Ramos (cell line): Measurements from ENCODE around the gene AGAP2.

Experiments used
- in situ Hi-C: fragments of 300-500 bp; cut with MboI; formaldehyde crosslinking; loops from one replicate; pipeline ENCODE4 v1.14.3; 2022; ENCODE audit warnings: low sequenced_read_pairs; ENCODE audit not compliant: unreplicated experiment

Gene AGAP2

DNA sequence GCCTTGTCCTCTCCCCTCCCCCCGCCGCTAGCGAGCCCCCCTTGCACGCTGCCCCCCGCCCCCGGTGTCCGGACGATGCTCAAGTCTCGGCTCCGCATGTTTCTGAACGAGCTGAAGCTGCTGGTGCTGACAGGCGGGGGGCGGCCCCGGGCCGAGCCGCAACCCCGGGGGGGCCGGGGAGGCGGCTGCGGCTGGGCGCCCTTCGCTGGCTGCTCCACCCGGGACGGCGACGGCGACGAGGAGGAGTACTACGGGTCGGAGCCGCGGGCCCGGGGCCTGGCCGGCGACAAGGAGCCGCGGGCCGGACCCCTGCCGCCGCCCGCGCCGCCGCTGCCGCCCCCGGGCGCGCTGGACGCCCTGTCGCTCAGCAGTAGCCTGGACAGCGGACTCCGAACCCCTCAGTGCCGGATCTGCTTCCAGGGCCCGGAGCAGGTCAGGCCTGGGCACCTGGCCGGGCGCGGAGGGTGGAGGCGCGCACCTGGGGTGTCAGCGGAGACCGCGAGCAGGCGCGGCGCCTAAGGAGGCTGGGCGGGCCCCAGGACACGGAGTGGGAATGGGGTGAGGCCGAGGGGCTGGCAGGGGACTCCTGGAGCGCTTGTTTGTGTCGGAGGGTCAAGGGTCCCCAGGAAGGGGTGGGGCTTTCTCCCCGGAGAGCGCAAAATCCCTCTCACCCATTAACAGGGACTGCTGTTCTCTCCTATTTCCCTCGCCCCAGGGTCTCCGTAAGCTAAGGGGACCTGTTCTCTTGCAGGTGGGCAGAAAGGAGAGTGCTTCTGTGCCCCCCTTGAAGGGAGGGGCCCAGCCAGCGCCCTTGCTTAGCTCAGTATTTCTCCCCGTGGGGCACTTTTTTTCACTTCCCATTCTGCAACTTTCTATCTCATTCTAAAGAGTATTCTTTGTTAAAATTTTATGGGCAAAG is 17.2 kb upstream of the AGAP2 start:
- in situ Hi-C loops, result loop anchor here (25.0 kb wide), 1 partner anchor 518 kb away; the partner anchor contains the start of gene SHMT2

DNA sequence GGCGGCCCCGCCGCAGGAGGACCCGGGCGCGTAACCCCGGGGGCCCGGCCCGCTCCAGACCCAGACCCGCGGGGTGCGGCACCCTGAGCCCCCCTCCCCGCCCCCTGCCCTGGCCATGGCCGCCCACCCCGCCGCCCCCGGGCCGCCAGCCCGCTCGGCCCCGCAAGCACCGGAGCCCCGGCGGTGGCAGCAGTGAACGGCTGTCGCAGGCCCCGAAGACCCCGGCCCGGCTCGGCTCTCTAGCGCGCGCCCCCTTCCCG is 16.6 kb upstream of the AGAP2 start:
- in situ Hi-C loops, result loop anchor here (25.0 kb wide), 1 partner anchor 518 kb away; the partner anchor contains the start of gene SHMT2

DNA sequence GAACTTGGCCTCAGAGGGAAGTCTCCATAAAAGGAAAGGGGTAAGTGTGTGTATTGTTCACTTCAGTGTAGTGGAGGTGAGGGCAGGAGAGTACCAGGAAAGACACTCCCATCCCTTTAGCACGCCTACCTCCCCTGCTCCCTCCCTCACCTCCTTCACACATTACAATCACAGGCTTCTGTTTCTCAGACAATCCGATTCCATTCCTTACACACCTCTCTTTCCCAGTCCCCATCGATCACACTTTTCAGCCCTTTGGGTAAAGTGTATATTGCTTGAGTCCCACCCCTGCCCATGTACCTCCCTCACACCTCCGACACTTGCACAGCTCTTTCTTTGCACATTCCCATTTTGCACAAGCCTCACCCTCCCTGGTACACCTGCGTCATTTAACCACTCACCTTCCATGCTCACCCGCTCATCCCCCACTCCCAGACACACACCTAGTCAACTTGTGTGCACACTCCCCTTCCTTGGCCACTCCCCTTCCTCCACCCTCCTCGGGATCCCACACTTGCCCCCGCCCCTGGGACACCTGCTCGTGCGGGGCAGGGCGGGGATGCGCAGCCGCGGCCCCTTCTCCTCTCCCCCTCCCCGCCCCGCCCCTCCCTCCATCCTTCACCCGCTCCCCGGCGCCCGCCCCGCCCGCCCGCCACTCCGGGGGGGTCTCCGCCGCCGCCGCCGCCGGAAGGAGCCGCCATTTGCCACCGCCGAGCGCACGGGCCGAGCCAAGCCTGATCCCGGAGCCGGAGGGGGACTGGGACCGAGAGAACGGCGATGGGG is 16.1 kb upstream of the AGAP2 start, which contains the start of gene MARCHF9:
Gene MARCHF9 (plus strand): TSS at position 693 of the 783 bp plus-strand sequence. CDS start 426 bp downstream, outside the sequence.
- in situ Hi-C loops, result loop anchor here (25.0 kb wide), 1 partner anchor 517 kb away; the partner anchor contains the start of gene SHMT2

- in situ Hi-C loops, result loop anchor here (25.0 kb wide), 1 partner anchor 517 kb away; the partner anchor contains the start of gene SHMT2
These were observed 15.3 kb upstream of the AGAP2 start for GRCh38 chr12:57753756-57754337.

DNA sequence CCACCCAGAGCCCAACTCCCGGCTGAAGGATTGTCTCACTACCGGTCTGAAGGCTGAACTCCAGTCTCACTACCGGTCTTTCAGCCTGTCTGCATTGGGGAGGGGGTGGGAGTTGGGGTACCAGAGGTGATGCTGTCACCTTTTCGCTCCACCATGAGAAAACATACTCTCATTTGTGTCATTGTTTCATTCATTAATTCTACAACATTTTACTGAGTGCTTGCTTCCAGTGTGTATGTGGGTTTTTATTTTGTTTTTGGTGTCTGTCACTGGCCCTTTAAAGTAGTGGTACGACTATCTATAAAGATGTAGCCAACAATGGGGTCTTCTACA is 14.1 kb upstream of the AGAP2 start:
- in situ Hi-C loops, result loop anchor here (25.0 kb wide), 1 partner anchor 515 kb away; the partner anchor contains the start of gene SHMT2

DNA sequence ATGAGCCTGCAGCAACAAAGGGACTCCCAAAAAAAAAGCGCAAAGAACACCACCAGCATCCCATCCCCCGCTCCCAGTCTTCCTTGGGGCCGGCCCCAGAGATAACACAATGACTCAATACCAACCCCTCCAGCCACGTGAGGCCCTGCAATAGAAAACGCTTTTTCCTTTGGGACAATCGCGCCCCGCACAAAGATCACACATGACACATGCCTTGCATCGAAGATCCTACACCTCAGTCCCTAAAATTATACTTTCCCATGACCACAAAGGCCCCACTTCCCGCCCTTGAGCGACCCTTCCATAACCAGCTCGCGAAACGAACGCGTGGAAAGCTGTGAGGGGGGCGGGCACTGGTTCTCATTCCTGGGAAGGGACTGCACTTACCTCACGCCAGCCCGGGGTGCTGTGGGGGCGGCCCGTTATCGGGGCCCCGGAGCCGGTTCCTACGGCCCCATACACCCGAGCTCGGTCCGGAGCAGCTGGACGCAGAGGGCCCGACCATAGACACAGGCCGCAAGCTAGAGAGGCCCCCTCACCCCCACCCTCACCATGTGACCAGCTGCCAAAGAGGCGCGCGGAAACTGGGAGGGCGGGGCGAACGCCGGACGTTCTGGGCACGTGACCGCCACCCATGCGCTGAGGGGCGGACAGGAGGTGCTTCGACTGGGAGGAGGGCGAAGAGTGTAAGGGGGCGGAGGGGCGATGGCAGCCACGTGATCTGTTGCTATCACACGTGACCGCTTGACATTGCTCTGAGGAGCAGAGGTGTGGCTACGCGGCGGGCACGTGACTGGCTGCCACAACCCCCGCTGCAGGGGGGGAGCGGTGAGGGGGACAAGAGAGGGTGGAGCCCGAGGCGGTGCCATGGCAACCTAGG is 13.5 kb upstream of the AGAP2 start, which contains the start of gene CDK4:
Gene CDK4 (minus strand): TSS at position 523 of the 880 bp plus-strand sequence. CDS start 593 bp downstream, outside the sequence.
- in situ Hi-C loops, result loop anchor here (25.0 kb wide), 1 partner anchor 515 kb away; the partner anchor contains the start of gene SHMT2

DNA sequence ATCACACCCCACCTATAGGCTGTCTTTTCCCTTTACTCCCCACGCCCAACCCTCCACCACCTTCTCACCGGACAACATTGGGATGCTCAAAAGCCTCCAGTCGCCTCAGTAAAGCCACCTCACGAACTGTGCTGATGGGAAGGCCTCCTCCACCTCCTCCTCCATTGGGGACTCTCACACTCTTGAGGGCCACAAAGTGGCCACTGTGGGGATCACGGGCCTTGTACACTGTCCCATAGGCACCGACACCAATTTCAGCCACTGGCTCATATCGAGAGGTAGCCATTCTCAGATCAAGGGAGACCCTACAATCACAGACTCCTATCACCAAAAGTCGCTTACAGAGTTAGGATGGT is 12.9 kb upstream of the AGAP2 start:
- in situ Hi-C loops, result loop anchor here (25.0 kb wide), 1 partner anchor 514 kb away; the partner anchor contains the start of gene SHMT2

DNA sequence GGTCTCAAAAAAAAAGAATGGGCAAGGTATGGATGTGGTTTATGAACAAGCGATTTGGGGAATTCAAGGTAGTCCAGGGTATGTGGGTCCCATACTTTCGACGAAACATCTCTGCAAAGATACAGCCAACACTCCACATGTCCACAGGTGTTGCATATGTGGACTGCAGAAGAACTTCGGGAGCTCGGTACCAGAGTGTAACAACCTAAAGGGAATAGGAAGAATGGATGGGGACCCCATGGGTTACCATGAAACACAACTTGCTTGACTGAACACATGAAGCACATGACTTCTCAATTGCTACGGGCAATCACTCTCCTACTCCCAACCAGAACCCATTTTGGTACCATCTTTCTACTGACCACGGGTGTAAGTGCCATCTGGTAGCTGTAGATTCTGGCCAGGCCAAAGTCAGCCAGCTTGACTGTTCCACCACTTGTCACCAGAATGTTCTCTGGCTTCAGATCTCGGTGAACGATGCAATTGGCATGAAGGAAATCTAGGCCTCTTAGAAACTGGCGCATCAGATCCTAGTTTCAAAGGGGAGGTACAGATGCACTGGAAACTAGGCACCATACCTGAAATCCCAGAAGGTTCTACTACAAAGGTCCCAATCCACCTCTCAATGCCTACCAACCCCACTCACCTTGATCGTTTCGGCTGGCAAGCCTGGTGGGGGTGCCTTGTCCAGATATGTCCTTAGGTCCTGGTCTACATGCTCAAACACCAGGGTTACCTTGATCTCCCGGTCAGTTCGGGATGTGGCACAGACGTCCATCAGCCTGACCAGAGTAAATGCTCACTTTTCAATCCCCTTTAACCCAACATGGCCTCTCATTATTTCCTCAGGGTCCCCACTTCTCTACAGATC is 12.3 kb upstream of the AGAP2 start:
- in situ Hi-C loops, result loop anchor here (25.0 kb wide), 1 partner anchor 513 kb away; the partner anchor contains the start of gene SHMT2

GRCh38 chr12:57749061-57749460 is 10.5 kb upstream of the AGAP2 start:
- in situ Hi-C loops, result no loop called here

- in situ Hi-C loops, result no loop called here
These were observed 7.5 kb upstream of the AGAP2 start for GRCh38 chr12:57746025-57746424.

DNA sequence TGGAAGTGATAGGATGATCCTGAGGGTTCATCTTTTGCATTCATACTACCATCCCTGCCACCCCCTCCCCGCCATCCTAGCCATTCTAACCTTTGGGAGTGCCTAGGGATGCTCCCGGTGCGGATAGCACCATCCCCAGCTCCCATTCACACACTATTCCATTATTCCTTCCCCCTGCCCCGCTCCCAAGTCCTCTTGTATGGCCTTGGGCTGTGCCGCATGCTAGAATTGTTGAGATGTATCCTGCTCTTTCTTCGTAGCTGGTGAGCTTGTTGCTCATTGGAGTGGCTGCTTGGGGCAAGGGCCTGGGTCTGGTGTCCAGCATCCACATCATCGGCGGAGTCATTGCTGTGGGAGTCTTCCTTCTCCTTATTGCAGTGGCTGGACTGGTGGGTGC is 6.9 kb upstream of the AGAP2 start:
- in situ Hi-C loops, result no loop called here

GRCh38 chr12:57744777-57745484 is 6.4 kb upstream of the AGAP2 start, which contains the start of gene TSPAN31:
TSPAN31 (plus strand) TSS chr12:57745039; CDS start chr12:57745155, 116 bp downstream.
- in situ Hi-C loops, result no loop called here

DNA sequence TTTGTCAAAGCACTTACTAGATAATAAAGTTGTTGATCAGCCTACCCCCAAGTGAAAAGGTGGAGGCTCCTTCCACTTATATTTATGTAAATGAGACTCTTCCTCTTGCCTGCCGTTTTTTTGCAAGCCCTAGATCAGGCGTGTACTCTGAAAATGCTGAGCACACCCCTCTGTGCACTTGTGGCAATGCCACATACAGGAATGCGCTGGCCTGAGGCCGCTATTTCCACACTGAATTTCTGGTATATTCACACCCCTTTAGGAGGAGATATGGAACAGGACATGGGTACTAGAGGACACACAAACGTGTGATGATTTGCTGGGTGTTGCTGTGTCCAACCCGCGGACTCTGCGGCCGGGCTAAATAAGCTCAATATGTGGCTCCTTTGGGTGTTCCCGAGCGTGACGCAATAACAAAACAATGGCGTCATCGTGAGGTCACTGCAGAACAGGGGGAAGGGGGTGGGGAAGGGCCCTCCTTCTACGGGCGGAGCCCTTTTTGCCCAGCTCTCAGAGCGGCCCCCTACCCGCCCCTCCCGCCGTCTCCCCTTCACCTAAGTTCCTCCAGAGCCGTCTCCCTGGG is 5.7 kb upstream of the AGAP2 start:
- in situ Hi-C loops, result no loop called here

DNA sequence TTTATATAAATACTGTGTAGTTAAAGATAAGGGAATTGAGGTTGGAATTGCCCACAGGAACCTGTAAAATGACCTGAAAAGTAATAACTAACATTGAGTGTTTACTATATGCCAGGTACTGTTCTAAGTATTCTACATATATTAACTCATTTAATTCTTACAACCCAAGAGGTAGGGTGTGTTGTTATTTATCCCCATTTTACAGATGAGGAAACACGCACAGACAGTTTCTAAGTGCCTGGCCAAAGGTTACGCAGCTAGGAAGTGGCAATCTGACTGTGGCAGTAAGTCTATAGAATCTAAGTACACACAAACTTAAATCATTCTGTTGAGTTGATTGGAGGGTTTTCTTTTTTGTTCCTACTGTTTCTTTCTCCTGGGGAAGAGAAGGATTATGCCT is 5.2 kb upstream of the AGAP2 start:
- in situ Hi-C loops, result no loop called here

- in situ Hi-C loops, result no loop called here
These were observed 3.5 kb upstream of the AGAP2 start for GRCh38 chr12:57741844-57742738.

DNA sequence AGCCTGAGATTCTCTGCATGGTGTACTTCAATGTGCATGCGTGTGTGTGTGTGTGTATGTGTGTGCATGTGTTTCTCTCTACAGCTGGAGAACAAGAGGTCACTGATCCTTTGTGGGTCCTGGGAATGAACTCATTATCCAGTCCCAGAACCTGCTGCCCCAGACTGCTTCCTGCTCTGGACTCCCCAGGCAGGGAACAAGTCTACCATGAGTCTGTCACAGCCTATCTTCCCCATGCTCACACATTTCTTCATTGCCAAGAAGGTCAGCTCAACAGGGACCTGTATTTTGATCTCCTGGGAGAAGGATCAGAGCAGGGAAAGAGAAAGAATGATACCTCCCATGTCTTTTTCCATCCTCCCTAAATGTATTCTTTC is 2.9 kb upstream of the AGAP2 start:
- in situ Hi-C loops, result no loop called here
